ENCODE measurements around the gene ACAD11. TPM values are rescaled to one million over a fixed set of nuclear protein-coding genes. Genes with fewer than 3 reads are reported as not detected.

Gene ACAD11
- total and polyA plus RNA-seq, 4 donors = 52.2 to 357 (median 65.6) TPM

DNA sequence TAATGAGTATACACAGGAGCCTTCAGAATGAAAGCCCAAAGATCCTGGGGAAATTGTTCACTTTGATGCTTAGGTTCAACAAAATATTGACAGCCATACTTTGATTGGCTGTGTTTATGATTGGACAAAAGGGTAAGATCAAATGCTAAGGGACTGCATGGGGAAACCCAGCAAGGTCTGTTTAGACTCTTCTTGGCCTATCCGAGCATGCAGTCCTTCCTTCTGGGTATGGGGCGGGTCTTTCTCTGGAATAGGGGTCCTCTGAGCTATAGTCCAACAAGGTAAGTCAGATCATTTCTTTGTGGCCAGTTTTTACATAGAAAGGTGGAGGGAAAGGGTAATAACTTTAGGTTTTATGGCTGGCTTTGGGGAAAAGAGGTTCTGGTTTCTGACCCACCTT is 115.5 kb downstream of the ACAD11 start:
- no peak for TF ChIP-seq CTCF (IDR thresholded peaks at IDR 0.05; ENCODE audit: low read depth, low read length, missing input control)
- TF ChIP-seq, protein P1, sequence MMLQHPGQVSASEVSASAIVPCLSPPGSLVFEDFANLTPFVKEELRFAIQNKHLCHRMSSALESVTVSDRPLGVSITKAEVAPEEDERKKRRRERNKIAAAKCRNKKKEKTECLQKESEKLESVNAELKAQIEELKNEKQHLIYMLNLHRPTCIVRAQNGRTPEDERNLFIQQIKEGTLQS (IDR thresholded peaks at IDR 0.05) = no peak
- H3K27me3 ChIP-seq (ENCODE audit: control insufficient read depth in 4 of 4, insufficient read depth in 4 of 4, low read length in 3 of 4) = no peaks in the 10 kb centered on the region
- no peaks in the 10 kb centered on the region for H3K4me1 ChIP-seq (ENCODE audit: control insufficient read depth in 4 of 4, insufficient read depth in 4 of 4, low read length in 3 of 4)
- DNase-seq (ENCODE audit: low spot score) = no peak
- H3K9me3 ChIP-seq (ENCODE audit: control insufficient read depth in 4 of 4, low read length in 3 of 4) = no peaks in the 10 kb centered on the region
- H3K4me3 ChIP-seq (ENCODE audit: low read depth in 1 of 3, low read length in 3 of 3) = no peak overlapping the region
- H3K36me3 ChIP-seq (ENCODE audit: control insufficient read depth in 4 of 4, insufficient read depth in 3 of 4, low read depth in 1 of 4, low read length in 3 of 4) = peaks cover 0 to 5% (median 3%) of the 10 kb centered on the region in 4 donors
- no peak overlapping the region for H3K27ac ChIP-seq (ENCODE audit: low read depth in 1 of 2, low read length in 2 of 2)
- H3K9ac ChIP-seq (ENCODE audit: low read depth in 1 of 2, low read length in 2 of 2) = no peak overlapping the region
- 92% methylated on average over 2 of the region's 2 CpGs for WGBS

DNA sequence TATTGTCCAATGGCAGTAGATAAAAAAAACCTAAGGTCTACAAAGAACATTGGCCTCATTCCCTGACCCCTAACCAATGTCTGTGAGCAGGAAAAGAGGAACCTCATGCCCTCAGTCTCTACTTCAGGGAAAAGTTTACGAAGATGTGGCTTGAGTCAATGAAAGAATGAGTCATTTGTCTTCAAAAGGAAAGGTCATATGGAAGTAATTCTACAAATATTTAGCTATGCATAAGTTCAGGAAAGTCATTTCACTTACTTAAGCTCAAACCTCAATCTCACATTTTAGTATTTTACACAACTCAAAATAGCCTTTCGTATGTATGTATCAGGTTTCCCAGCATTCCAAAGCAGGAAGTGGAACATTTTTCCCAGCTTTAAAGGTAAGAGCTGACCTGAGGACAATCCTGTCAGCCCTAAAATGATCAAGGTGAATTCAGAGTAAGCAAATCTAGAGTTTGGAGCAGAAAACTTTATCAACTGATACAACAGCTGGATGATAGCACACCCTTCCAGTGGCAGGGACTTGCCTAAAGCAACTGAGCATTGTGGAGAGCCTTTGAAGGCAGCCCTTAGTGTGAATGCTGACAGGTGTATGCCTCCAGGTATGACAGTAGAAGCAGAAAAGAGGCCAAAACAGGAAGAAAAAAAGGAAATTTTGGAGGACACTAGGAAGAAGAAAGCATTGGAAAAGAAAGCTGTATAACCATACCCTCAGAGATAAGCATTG is 116.4 kb downstream of the ACAD11 start:
- Histone ChIP-seq H3K36me3 (ENCODE audit: control insufficient read depth in 4 of 4, insufficient read depth in 3 of 4, low read depth in 1 of 4, low read length in 3 of 4) (peaks cover 1 to 9% (median 3%) of the 10 kb centered on the region in 4 donors), H3K4me3 (ENCODE audit: low read depth in 1 of 3, low read length in 3 of 3) (no peak overlapping the region), H3K9ac (ENCODE audit: low read depth in 1 of 2, low read length in 2 of 2) (no peak overlapping the region), H3K27ac (ENCODE audit: low read depth in 1 of 2, low read length in 2 of 2) (no peak overlapping the region), H3K9me3 (ENCODE audit: control insufficient read depth in 4 of 4, low read length in 3 of 4) (no peaks in the 10 kb centered on the region), H3K4me1 (ENCODE audit: control insufficient read depth in 4 of 4, insufficient read depth in 4 of 4, low read length in 3 of 4) (no peaks in the 10 kb centered on the region), H3K27me3 (ENCODE audit: control insufficient read depth in 4 of 4, insufficient read depth in 4 of 4, low read length in 3 of 4) (no peaks in the 10 kb centered on the region)
- 85% methylated on average over 2 of the region's 2 CpGs for WGBS
- TF ChIP-seq SP1 (IDR thresholded peaks at IDR 0.05) (no peak), YY1 (IDR thresholded peaks at IDR 0.05) (no peak), RXRA (IDR thresholded peaks at IDR 0.05) (no peak), MAX (IDR thresholded peaks at IDR 0.05) (no peak), EGR1 (IDR thresholded peaks at IDR 0.05; ENCODE audit: low read depth in 2 of 2) (no peak), NR2F2 (IDR thresholded peaks at IDR 0.05) (no peak), TAF1 (conservative IDR thresholded peaks at IDR 0.05) (no peak), RAD21 (IDR thresholded peaks at IDR 0.05) (no peak), GABPA (IDR thresholded peaks at IDR 0.05 in 1 of 2, conservative IDR thresholded peaks at IDR 0.05 in 1 of 2) (no peak), HNF4G (IDR thresholded peaks at IDR 0.05) (no peak)
- no peak for DNase-seq (ENCODE audit: low spot score)

DNA sequence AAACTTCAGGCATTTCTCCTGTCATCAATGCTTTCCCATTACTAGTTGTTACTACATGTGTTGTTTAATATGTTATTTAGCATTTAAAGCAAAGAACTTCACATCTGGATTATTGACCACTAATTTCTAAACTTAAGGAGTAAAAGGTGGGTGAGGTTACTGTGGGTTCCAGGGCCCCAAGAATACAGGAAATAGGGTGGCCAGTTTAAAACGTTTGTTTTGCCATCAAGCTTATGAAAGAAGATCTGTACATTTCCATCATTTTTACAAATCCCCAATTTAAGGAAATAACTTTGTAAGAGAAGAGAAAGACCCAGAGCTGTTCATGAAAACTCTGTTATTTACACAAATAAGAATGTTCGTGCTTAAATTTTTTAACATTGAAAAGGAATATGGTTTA is 117.0 kb downstream of the ACAD11 start:
- no peak overlapping the region for H3K27ac ChIP-seq (ENCODE audit: low read depth in 1 of 2, low read length in 2 of 2)
- H3K4me1 ChIP-seq (ENCODE audit: control insufficient read depth in 4 of 4, insufficient read depth in 4 of 4, low read length in 3 of 4) = no peaks in the 10 kb centered on the region
- H3K9ac ChIP-seq (ENCODE audit: low read depth in 1 of 2, low read length in 2 of 2) = no peak overlapping the region
- H3K4me3 ChIP-seq (ENCODE audit: low read depth in 1 of 3, low read length in 3 of 3) = no peak overlapping the region
- TF ChIP-seq RAD21 (IDR thresholded peaks at IDR 0.05) (no peak), MAX (IDR thresholded peaks at IDR 0.05) (no peak), RXRA (IDR thresholded peaks at IDR 0.05) (no peak), HNF4G (IDR thresholded peaks at IDR 0.05) (no peak), HNF4A (conservative IDR thresholded peaks at IDR 0.05) (no peak), NR2F2 (IDR thresholded peaks at IDR 0.05) (no peak), EGR1 (IDR thresholded peaks at IDR 0.05; ENCODE audit: low read depth in 2 of 2) (no peak), CTCF (IDR thresholded peaks at IDR 0.05; ENCODE audit: low read depth, low read length, missing input control) (no peak), JUND (IDR thresholded peaks at IDR 0.05) (no peak), FOXA1 (IDR thresholded peaks at IDR 0.05) (no peak)
- TF ChIP-seq, protein P2, sequence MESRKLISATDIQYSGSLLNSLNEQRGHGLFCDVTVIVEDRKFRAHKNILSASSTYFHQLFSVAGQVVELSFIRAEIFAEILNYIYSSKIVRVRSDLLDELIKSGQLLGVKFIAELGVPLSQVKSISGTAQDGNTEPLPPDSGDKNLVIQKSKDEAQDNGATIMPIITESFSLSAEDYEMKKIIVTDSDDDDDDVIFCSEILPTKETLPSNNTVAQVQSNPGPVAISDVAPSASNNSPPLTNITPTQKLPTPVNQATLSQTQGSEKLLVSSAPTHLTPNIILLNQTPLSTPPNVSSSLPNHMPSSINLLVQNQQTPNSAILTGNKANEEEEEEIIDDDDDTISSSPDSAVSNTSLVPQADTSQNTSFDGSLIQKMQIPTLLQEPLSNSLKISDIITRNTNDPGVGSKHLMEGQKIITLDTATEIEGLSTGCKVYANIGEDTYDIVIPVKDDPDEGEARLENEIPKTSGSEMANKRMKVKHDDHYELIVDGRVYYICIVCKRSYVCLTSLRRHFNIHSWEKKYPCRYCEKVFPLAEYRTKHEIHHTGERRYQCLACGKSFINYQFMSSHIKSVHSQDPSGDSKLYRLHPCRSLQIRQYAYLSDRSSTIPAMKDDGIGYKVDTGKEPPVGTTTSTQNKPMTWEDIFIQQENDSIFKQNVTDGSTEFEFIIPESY (IDR thresholded peaks at IDR 0.05) = no peak
- TF ChIP-seq, protein P1 (IDR thresholded peaks at IDR 0.05) = no peak
- H3K36me3 ChIP-seq (ENCODE audit: control insufficient read depth in 4 of 4, insufficient read depth in 3 of 4, low read depth in 1 of 4, low read length in 3 of 4) = peaks cover 3 to 10% (median 4%) of the 10 kb centered on the region in 4 donors
- WGBS = 73% methylated on average over 2 of the region's 2 CpGs
- H3K27me3 ChIP-seq (ENCODE audit: control insufficient read depth in 4 of 4, insufficient read depth in 4 of 4, low read length in 3 of 4) = no peaks in the 10 kb centered on the region
- H3K9me3 ChIP-seq (ENCODE audit: control insufficient read depth in 4 of 4, low read length in 3 of 4) = no peaks in the 10 kb centered on the region
- DNase-seq (ENCODE audit: low spot score) = no peak

Measured in liver (tissue), 9 donors.